ENCODE data around the gene FKBP15.
"Not testable (repeated sequence)": the region's sequence is repeated elsewhere in the genome, so short reads cannot be mapped to it uniquely, and the experiment has no call there.

The FKBP15 gene

GRCh38 chr9:113148781-113149510 is 72.1 kb downstream of the FKBP15 start:
- DNase-seq (ENCODE audit: low read depth in 2 of 2) = no peak

GRCh38 chr9:113148372-113148705 is 72.7 kb downstream of the FKBP15 start:
- DNase-seq (ENCODE audit: low read depth in 2 of 2) = no peak

DNA sequence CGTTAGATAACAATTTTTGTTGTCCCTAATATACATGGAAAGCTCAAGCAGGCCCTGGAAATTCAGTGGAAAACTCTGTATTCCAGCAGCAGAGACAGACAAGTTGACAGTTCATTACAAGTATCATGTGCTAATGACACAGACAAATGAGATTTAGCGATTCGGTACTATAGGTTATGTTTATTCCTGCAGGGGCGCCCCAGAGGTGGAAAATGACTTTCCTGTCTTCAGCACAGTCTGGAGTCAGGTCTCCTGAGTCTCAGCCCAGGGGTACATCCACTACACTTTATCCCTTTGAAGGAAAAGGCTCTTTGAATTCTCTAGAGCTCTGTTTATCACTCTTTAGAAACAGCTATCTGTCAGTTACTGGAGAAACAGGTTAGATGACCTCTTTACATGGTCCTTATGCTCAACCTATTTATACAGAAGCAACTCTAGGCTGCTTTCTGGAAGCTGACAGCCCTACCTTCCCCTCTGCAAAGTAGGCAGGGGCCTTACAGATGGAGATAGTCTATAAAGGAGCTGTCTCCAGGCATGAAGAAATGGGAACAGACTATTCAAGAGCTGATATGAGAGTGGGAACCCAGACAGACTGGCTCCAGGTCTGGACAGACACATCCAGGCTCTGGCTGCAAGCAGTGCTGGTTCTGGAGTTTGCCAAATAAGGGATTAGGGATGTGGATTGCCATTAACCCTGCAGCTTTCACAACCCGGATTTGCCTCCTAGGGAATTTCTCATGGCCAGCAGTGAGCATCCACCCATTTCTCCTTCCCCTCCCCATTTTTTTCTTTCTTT is 77.4 kb downstream of the FKBP15 start:
- DNase-seq (ENCODE audit: low read depth in 2 of 2) = no peak

DNA sequence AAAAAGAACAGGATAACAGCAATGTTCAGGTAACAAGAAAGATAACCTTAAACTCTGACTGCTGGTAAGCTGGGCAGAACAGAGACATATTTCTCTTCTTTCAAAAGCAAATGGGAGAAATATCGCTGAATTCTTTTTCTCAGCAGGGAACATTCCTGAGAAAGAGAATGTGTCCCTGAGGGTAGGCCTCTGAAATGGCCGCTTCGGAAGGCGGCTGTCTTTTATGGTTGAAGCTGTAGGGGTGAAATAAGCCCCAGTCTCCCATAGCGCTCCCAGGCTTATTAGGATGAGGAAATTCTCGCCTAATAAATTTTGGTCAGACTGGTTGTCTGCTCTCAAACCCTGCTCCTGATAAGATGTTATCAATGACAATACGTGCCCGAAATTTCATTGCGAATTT is 80.2 kb downstream of the FKBP15 start:
- not testable (repeated sequence) for DNase-seq (ENCODE audit: low read depth in 2 of 2)

DNA sequence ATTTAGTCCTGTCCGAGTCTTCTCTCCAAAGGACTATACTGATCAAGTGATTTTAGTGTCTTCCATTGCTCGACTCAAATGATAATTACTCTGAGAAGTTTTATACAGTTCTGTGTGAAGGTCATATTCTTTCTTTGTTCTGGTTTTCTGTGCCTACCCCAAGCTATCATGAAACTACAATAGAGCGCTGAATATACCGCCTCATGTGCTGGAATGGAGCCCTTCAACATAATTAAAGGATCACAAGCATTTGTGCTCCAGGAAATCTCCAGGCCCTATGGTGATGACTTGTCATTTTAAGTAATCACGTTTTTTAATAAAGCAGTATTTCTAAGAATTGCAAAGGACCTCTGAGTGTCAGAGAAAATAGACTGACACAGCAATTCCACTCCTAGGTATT is 81.1 kb downstream of the FKBP15 start:
- DNase-seq (ENCODE audit: low read depth in 2 of 2) = no peak

DNA sequence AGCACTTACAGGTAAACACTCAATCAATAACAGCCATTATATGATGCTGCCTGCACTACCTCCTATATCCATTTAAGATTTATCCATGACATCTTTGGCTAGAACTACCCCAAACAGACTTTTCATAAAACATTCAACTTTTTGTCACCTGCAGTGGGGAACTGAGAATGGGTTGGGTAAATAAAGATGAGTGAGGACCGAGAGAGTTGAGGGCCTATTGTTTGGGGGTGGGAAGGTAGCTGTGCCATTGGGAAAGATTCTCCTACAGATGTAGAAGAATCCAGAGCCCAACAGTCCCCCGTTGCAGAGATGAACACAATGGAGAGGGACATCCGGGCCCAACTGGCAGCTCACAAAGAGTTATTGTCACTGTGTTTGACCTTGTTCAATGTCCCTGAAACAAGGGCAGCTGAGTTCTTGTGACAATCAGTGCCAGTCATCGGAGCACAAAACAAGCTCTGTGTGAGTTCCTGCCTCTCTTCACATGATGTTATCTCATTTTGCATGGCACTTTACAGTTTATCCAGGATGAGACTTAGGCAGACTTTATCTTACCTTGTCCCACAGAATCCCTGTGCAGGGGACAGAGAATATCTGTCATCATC is 81.8 kb downstream of the FKBP15 start:
- DNase-seq (ENCODE audit: low read depth in 2 of 2) = no peak

GRCh38 chr9:113138760-113139159 is 82.3 kb downstream of the FKBP15 start:
- no peak for DNase-seq (ENCODE audit: low read depth in 2 of 2)

DNA sequence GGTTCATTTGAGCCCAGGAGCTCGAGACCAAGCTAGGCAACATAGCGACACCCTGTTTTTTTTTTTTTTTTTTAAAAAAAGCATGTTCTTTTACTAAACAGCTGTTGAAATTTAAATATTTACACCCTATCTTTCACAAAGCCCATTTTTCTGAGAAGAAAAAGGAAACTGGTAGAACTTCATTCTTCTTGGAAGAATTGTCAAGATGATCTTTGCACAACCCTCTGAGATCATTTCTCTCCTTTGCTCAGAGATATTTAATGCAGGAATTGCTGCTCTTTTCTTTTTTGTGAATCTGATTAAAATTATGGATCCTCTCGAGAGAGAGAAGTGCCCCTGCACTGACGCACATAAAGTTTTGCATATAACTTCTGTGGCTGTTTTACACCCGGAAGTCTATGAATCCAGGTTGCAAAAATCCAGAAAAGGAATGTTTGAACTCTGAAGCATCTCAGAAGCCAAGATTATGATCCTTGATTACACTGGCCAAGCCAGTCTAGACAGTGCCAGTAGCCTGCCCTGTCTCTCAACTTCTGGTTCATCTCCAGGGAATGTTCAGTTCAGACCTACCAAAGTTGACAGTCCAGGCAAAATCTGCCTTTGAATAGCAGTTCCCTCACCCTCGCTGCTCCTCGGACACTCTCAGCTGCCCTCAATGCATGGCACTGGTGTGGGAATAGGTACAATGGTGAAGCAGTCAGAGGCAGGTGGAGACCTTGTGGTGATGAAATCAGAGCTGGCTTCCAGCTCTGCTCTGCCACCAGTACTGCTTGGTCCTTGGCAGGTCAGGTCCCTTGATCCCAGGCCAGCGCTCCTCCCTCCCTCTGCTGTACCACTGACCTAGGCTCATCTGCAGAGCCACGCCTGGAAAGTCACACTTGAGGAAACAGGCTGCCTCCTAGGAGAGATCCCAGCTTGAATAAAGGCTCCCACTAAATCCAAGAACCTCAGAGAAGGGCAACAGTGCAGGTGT is 83.6 kb downstream of the FKBP15 start:
- no peak for DNase-seq (ENCODE audit: low read depth in 2 of 2)

DNA sequence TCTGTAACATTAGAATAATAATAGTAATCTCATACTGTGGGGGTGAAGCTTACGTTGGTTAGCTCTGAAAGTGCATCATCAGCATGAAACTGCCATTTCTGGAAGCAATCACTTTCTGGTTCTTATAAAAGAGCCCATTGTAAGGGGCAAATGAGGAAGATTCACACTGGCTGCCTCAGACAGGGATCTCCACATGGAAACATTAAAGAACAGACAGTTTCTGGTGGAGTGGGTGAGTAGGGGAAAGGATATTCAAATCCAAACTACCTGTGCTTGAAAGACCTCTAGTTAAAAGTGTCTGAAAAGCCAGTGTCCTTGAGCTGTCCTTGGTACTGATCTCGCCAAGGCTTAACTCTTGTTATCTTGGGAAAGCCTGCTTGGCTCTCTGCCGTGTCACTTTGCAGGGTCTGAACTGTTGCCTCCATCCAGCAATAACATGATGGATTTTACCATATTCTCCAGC is 89.4 kb downstream of the FKBP15 start:
- DNase-seq (ENCODE audit: low read depth in 2 of 2) = no peak

- DNase-seq (ENCODE audit: low read depth in 2 of 2) = no peak
These were observed 91.2 kb downstream of the FKBP15 start for GRCh38 chr9:113129884-113130283.

DNA sequence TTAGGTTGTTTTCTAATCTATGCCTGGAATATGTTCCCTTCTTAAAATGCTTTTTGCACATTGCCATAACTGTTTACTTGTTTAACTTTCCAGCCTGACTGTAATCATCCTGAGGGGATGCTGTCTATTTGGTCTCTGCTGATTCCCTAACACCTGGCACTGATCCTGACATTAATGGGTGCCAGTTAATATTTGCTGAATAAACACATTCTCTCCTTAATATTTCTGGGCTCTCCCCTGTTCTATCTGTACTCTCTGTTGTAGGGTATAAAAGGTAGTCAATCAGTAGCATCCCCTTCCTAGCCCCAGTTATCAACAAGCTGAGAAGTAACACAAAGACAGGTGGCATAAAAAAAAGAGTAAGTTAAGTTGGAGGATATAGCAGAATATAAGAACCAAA is 91.6 kb downstream of the FKBP15 start:
- DNase-seq (ENCODE audit: low read depth in 2 of 2) = no peak

GRCh38 chr9:113125386-113126035 is 95.6 kb downstream of the FKBP15 start:
- no peak for DNase-seq (ENCODE audit: low read depth in 2 of 2)

GRCh38 chr9:113118829-113119228 is 102.2 kb downstream of the FKBP15 start:
- not testable (repeated sequence) for DNase-seq (ENCODE audit: low read depth in 2 of 2)
